Rectal smooth muscle tissue (tissue), 1 donor: ENCODE data around the gene PCYT1A.

ENCODE experiments used
- H3K27ac ChIP-seq: one replicate; pipeline ENCODE4 v1.7.0; 2013; ENCODE audit warnings: low read depth, low read length, inconsistent platforms
- H3K27me3 ChIP-seq: one replicate; pipeline ENCODE4 v1.7.0; 2013; ENCODE audit warnings: low read length; ENCODE audit not compliant: control insufficient read depth, insufficient read depth
- H3K36me3 ChIP-seq: one replicate; pipeline ENCODE4 v1.7.0; 2013; ENCODE audit warnings: low read length; ENCODE audit not compliant: control insufficient read depth, insufficient read depth
- H3K4me1 ChIP-seq: one replicate; pipeline ENCODE4 v1.7.0; 2013; ENCODE audit warnings: low read length; ENCODE audit not compliant: control insufficient read depth, insufficient read depth
- H3K4me3 ChIP-seq: one replicate; pipeline ENCODE4 v1.7.0; 2013; ENCODE audit warnings: low read length
- H3K9ac ChIP-seq: one replicate; pipeline ENCODE4 v1.7.0; 2013; ENCODE audit warnings: low read length

PCYT1A gene

DNA sequence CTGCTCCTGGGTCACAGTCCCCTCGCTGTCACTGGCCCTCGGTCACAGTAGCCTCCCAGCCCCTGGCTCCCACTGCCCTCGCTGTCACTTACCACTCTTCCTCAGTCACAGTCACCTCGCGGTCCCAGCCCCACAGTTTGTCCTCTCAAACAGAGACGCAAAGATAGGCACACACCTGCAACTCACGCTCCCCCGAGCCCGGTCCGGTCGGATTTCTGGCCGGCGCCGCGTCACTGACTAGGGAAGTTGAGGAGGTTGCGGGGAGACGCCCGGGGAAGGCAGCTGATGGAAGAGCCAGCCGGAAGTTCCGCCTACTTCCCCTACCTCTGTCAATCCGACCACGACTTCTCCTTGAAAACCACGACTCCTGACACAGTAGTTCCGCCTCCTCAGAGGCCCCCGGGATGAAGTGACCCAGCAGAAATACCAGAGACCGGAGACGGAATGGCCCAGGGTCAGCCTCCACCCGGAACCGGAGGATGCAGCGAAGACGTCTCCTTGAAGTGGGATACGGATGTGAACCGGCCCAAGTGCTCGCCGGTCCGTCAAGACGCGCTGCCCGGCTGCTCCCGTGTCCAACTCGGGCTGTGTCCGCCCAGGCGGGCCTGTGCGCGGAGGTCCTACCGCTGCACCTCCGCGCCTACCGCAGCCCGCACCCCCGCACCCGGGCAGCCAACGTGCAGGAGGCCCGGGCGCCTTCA lies at the start of gene PCYT1A:
Gene PCYT1A (minus strand): TSS at position 287 of the 701 bp plus-strand sequence. CDS start 17,195 bp downstream, outside the sequence.
- H3K27ac ChIP-seq, result peak within 1 kb of the TSS; percentile 88
- peak within 1 kb of the TSS; percentile 97 for H3K9ac ChIP-seq
- peak within 1 kb of the TSS; percentile 97 for H3K4me3 ChIP-seq
- no peaks in the 10 kb centered on the region for H3K27me3 ChIP-seq
- H3K36me3 ChIP-seq, result no peaks in the 10 kb centered on the region
- H3K4me1 ChIP-seq, result peaks cover 4% of the 10 kb centered on the region

DNA sequence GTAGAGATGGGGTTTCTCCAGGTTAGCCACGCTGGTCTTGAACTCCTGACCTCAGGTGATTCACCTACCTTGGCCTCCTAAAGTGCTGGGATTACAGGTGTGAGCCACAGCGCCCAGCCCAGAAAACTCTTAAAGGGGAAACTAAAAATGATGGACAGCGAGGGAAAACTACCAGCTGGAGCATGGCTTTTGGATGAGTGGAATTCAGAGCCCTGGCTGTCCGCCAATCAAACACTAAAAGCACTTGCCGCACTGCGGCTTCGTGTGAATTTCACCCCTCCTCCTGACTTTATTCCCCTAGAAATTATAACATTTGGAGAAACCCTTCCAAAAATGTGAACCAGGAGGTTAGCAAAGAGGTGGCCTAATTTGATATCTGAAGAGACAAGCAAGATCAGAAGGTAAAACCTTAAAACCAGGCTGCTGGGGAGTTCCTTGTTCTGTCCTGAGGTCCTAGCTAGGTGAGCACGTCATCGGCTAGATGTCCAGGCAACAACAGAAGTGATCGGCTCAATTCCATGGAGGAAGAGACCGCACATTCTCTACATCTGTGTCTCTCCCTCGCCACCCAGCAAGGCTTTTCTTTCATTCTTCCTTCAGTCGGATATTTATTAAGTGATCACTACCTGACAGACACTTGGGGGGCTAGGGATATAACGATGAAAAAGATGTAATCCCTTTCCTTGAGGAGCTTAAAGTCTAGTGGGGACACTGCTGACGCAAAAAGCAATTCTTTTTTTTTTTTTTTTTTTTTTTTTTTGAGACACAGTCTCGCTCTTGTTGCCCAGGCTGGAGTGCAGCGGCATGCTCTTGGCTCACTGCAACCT lies 49.0 kb upstream of the PCYT1A start:
- Histone ChIP-seq H3K4me3 (no peak overlapping the region), H3K4me1 (no peaks in the 10 kb centered on the region), H3K27me3 (no peaks in the 10 kb centered on the region), H3K36me3 (no peaks in the 10 kb centered on the region), H3K9ac (no peak overlapping the region), H3K27ac (no peak overlapping the region)

DNA sequence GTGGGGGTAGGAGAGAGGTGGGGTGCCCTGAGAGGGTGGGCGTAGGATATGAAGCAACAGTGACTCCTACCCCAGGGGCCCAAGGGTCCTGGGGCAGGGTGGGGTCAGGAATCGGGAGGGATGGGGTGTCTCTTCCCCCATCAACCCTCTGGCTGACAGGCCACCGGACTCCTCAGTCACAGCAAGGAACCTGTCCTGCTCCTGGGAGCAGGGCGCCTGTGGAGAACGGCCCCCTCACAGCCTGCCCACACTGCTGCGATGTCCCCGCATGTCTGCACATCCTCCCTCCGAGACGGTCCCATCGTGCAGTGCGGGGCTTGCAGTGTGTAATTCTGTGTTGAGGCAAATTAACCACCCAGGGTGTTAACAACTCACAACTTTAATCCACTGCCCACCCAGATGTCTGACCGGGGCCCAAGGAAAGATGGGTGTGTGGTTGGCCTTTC lies 48.0 kb upstream of the PCYT1A start:
- Histone ChIP-seq H3K4me3 (no peak overlapping the region), H3K4me1 (no peaks in the 10 kb centered on the region), H3K9ac (no peak overlapping the region), H3K27me3 (no peaks in the 10 kb centered on the region), H3K36me3 (no peaks in the 10 kb centered on the region), H3K27ac (no peak overlapping the region)

DNA sequence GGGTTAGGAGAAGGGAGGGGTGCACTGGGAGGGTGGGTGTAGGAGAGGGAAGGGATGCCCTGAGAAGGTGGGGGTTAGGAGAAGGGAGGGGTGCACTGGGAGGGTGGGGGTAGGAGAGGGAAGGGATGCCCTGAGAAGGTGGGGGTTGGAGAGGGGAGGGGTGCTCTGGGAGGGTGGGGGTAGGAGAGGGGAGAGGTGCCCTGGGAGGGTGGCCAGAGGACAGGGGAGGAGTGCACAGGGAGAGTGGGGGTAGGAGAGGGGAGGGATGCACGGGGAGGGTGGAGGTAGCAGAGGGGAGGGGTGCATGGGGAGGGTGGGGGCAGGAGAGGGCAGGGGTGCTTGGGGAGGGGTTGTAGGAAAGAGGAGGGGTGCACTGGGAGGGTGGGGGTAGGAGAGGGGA lies 47.5 kb upstream of the PCYT1A start:
- no peaks in the 10 kb centered on the region for H3K36me3 ChIP-seq
- no peak overlapping the region for H3K9ac ChIP-seq
- no peak overlapping the region for H3K27ac ChIP-seq
- H3K4me3 ChIP-seq, result no peak overlapping the region
- no peaks in the 10 kb centered on the region for H3K27me3 ChIP-seq
- H3K4me1 ChIP-seq, result no peaks in the 10 kb centered on the region

DNA sequence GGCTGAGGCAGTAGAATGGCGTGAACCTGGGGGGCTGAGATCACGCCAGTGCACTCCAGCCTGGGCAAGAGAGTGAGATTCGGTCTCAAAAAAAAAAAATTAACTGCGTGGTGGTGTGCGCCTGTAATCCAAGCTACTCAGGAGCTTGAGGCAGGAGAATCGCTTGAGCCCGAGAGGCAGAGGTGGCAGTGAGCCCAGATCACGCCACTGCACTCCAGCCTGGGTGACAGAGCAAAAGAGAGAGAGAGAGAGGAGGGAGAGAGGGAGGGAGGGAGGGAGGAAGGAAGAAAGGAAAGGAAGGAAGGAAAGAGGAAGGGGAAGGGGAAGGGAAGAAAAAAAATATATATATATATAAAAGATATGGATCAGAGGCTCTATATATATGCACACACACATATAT lies 44.6 kb upstream of the PCYT1A start:
- Histone ChIP-seq H3K27me3 (no peaks in the 10 kb centered on the region), H3K4me1 (no peaks in the 10 kb centered on the region), H3K9ac (no peak overlapping the region), H3K36me3 (no peaks in the 10 kb centered on the region), H3K27ac (no peak overlapping the region), H3K4me3 (no peak overlapping the region)

DNA sequence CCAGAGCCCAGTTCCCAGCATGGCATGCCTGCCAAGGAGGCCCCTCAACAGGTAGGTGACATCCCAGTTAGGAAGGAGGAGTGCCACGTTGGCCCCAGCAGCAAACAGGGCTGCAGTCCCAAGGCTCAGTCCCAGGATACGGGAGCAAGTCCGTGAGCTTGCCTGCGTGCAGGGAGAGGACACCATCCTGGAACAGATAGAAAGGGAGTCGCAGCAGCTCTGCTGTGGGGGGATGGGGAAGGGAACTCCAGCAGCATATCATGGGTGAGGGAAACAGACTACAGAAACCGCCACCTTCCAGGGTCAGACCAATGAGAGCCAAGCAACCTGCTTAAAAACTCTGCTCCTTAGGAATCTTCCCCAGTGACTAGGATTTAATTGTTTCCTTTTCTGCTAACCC lies 39.9 kb upstream of the PCYT1A start:
- no peak overlapping the region for H3K27ac ChIP-seq
- H3K4me1 ChIP-seq, result no peaks in the 10 kb centered on the region
- no peak overlapping the region for H3K4me3 ChIP-seq
- no peaks in the 10 kb centered on the region for H3K27me3 ChIP-seq
- H3K9ac ChIP-seq, result no peak overlapping the region
- H3K36me3 ChIP-seq, result no peaks in the 10 kb centered on the region

DNA sequence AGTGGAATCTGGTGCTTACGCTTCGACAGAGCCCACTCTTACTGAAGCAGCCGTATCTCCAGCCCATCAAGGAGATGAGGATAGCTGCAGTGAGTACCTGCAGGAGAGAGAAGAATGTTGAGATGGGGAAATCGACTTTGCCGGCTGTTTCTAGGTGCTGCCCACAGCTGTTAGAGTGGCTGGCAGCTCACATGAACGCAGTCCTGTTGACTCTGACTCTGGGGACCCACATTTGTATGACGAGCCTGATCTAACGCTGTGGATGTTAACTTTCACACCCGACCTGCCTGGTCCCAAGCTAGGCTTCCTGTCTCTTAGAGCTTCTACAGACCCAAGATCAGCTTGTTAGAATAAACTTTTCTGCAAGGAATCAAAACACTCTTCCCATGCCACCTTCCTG lies 39.4 kb upstream of the PCYT1A start:
- Histone ChIP-seq H3K4me1 (no peaks in the 10 kb centered on the region), H3K9ac (no peak overlapping the region), H3K27me3 (no peaks in the 10 kb centered on the region), H3K27ac (no peak overlapping the region), H3K4me3 (no peak overlapping the region), H3K36me3 (no peaks in the 10 kb centered on the region)

DNA sequence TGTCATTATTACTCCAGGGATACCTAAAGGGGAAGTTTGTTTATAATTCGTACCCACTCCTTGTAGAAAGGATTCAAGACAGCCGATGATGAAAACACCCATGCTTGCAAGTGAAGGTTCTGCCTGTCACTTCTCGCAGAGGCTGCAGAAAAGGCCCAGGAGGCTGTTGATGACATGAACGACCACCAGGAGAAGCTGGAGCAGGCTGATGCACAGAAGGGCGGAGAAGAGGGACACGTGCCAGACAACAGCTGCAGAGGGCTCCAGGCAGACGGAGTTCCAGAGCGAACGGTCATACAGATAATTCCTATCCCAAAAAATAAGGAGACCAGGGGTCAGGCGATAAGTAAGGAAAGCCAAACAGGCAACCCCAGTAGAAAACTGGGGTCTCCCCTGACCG lies 36.2 kb upstream of the PCYT1A start:
- Histone ChIP-seq H3K27ac (no peak overlapping the region), H3K27me3 (no peaks in the 10 kb centered on the region), H3K4me1 (no peaks in the 10 kb centered on the region), H3K36me3 (no peaks in the 10 kb centered on the region), H3K4me3 (no peak overlapping the region), H3K9ac (no peak overlapping the region)

DNA sequence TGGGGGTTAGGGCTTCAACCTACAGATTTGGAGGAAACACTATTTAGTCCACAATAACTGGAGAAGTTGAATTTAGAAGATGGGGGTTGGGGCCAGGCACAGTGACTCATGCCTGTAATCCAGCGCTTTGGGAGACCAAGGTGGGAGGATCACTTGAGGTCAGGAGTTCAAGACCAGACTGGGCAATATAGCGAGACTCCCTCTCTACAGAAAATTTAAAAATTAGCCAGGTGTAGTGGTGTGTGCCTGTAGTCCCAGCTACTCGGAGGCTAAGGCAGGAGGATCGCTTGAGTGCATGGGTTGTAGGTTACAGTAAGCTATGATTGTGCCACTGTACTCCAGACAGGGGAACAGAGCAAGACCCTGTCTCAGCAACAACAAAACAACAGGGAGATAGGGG lies 35.5 kb upstream of the PCYT1A start:
- H3K27ac ChIP-seq, result no peak overlapping the region

DNA sequence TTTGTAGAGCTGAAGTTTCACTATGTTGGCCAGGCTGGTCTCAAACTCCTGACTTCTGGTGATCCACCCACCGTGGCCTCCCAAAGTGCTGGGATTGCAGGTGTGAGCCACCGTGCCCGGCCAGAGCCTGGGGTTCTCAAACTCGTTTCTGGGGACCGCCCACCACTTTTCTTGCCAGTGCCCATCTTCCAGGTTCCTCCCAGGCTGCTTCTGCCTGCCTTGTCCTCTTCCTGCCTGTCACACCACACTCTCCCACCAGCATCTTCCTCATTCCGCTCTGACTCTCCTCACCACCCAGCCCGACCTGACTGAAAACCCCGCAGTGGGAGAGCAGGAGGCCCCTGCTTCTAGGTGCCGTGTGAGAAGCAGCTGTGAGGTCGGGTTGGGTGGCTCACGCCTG lies 33.6 kb upstream of the PCYT1A start:
- no peak overlapping the region for H3K4me3 ChIP-seq
- H3K4me1 ChIP-seq, result no peaks in the 10 kb centered on the region
- no peak overlapping the region for H3K27ac ChIP-seq
- H3K9ac ChIP-seq, result no peak overlapping the region
- H3K27me3 ChIP-seq, result no peaks in the 10 kb centered on the region
- H3K36me3 ChIP-seq, result no peaks in the 10 kb centered on the region

More for the DNA sequence above, 35.5 kb upstream of the PCYT1A start:
- no peaks in the 10 kb centered on the region for H3K27me3 ChIP-seq
- H3K36me3 ChIP-seq, result no peaks in the 10 kb centered on the region
- H3K4me3 ChIP-seq, result no peak overlapping the region
- no peaks in the 10 kb centered on the region for H3K4me1 ChIP-seq
- H3K9ac ChIP-seq, result no peak overlapping the region

DNA sequence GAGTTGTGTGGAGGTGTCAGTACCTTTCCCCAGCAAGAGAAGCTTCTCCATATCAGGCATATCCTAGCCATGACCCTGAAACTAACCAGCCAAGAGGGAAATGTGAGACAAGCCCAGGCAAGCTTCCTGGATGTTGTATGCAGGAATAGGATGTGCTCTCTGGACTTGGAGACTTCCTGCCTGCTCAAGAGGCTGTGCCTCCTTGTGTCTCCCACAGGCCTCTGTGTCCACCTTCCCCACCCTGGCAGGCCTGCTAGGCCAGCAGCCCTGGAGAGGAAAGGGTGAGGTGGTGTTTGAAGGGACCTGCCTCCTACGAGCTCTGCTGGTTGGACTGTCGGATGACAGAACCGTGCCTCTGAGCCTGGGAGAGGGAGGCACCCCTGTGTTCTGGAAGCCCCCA lies 32.6 kb upstream of the PCYT1A start:
- no peaks in the 10 kb centered on the region for H3K4me1 ChIP-seq
- H3K4me3 ChIP-seq, result no peak overlapping the region
- no peak overlapping the region for H3K9ac ChIP-seq
- no peaks in the 10 kb centered on the region for H3K36me3 ChIP-seq
- no peak overlapping the region for H3K27ac ChIP-seq
- H3K27me3 ChIP-seq, result no peaks in the 10 kb centered on the region

DNA sequence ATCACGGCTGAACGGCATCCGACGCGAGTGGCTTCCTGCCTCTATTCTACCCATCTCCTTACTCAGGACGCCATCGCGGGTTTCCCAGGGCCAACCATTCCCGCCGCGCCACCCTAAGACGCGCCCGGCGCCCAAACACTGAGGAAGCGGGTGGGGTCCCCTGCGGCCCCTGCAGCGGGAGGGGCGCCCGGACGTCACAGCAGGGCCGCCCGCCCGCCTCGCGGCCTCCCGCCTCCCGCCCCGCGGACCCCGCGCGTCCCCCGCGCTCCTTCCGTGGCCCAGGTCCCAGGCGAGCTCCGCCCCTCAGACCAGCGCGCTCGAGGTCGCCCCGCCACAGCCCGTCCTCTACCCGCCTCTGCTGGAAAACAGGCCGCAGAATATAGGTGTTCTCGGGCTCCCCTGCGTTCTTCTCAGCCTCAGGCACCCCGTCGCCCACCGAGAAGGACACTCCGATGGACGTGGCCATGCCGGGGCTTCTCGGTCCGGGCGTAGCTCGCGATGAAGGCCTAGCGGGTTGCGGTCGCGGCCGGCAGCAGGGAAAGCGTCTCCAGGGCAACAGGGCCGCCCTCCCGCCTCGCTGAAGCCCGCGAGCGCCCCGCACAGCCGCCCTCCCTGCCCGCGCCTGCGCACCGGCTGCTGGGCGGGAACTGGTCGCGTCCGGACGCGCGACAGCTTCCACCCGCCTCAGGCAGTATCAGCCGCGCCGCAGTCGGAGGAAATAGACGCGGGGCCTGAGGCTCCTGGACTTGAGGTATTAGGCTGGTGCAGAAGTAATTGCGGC lies 30.4 kb upstream of the PCYT1A start, which contains the start of gene DYNLT2B:
Gene DYNLT2B (minus strand): TSS at position 554 of the 781 bp plus-strand sequence. CDS start 88 bp downstream, at position 466.
- Histone ChIP-seq H3K9ac (peak within 1 kb of the TSS; percentile 80), H3K27me3 (no peaks in the 10 kb centered on the region), H3K27ac (peak within 1 kb of the TSS; percentile 92), H3K36me3 (no peaks in the 10 kb centered on the region), H3K4me1 (no peaks in the 10 kb centered on the region), H3K4me3 (peak within 1 kb of the TSS; percentile 93)
